GM12878 (cell line): ENCODE results near the gene AOPEP. TPM values are rescaled to one million over a fixed set of nuclear protein-coding genes. Genes with fewer than 3 reads are reported as not detected.

ENCODE experiments used
- ASH2L ChIP-seq: fragments of 300-600, 200-600 bp; sonication (generic); IDR thresholded peaks from 2 replicates; pipeline ENCODE4 v1.6.1; 2017; ENCODE audit warnings: low read depth, mild to moderate bottlenecking, borderline replicate concordance
- BMI1 ChIP-seq: fragments of 450-650 bp; IDR thresholded peaks from 2 replicates; pipeline ENCODE4 v1.6.1; 2016; ENCODE audit warnings: mild to moderate bottlenecking, moderate library complexity, borderline replicate concordance
- FOXK2 ChIP-seq: fragments of 450-650 bp; IDR thresholded peaks from 2 replicates; pipeline ENCODE4 v1.6.1; 2017; ENCODE audit warnings: mild to moderate bottlenecking, moderate library complexity
- IKZF2 ChIP-seq, 2 experiments: fragments of 450-650 bp; IDR thresholded peaks; 2 replicates each; pipeline ENCODE4 v1.6.1; 2017; ENCODE audit warnings: mild to moderate bottlenecking in 2 of 2, moderate library complexity in 2 of 2
- KAT2A ChIP-seq: conservative IDR thresholded peaks from 2 replicates; pipeline ENCODE4 v1.6.1; 2011; ENCODE audit warnings: low read depth, low read length; ENCODE audit not compliant: control insufficient read depth
- NR2C1 ChIP-seq: fragments of 450-650 bp; IDR thresholded peaks from 2 replicates; pipeline ENCODE4 v1.6.1; 2017; ENCODE audit warnings: antibody characterized with exemption, mild to moderate bottlenecking, moderate library complexity
- NR2F1 ChIP-seq: fragments of 450-650 bp; conservative IDR thresholded peaks from 2 replicates; pipeline ENCODE4 v1.6.1; 2017; ENCODE audit warnings: mild to moderate bottlenecking
- RB1 ChIP-seq: fragments of 450-650 bp; formaldehyde crosslinking; IDR thresholded peaks from 2 replicates; pipeline ENCODE4 v1.6.1; 2017; ENCODE audit warnings: mild to moderate bottlenecking, borderline replicate concordance
- USF1 ChIP-seq: IDR thresholded peaks from 2 replicates; pipeline ENCODE4 v1.6.1; 2011; ENCODE audit warnings: borderline replicate concordance, low read depth, mild to moderate bottlenecking, moderate library complexity, mixed read lengths, low read length; ENCODE audit not compliant: insufficient read depth; ENCODE audit errors: extremely low read length
- ZNF384 ChIP-seq: IDR thresholded peaks from 2 replicates; pipeline ENCODE4 v1.6.1; 2012; ENCODE audit warnings: low read depth, mild to moderate bottlenecking, low read length, improper control_type of control experiment, borderline replicate concordance
- ZNF622 ChIP-seq: fragments of 450-650 bp; IDR thresholded peaks from 2 replicates; pipeline ENCODE4 v1.6.1; 2017; ENCODE audit warnings: mild to moderate bottlenecking, inconsistent platforms
- polyA plus RNA-seq, 11 experiments: library from polyadenylated mRNA; depleted of rRNA in 4 of 11; unstranded in 6 of 11; stranded (reverse) in 5 of 11; fragments of >200 nt; fragmentation: Nextera tagmentation in 4 of 11; fragmentation: Illumina TruSeq in 1 of 11; extraction: Ambion mirVana in 4 of 11; extraction: Trizol in 1 of 11; gene quantifications; 1 replicate in 1 of 11; 2 replicates in 10 of 11; pipeline versions ENCODE4 v1.2.1 to v1.2.3, GENCODE V29; 2011 to 2016; ENCODE audit warnings: inconsistent platforms in 2 of 11, missing spikeins in 2 of 11, low read depth in 1 of 11
- total RNA-seq, 4 experiments: library from RNA; depleted of rRNA in 3 of 4; stranded (reverse); fragments of >200 nt in 3 of 4; fragmentation: Illumina TruSeq in 1 of 4; extraction: Trizol in 1 of 4; gene quantifications; 2 replicates each; pipeline versions ENCODE4 v1.2.1 to v1.2.3, GENCODE V29; 2013 to 2021
- TF ChIP-seq, protein P1 (sequence below): fragments of 150-350 bp; IDR thresholded peaks from 2 replicates; pipeline ENCODE4 v1.6.1; 2016; ENCODE audit warnings: low read depth, low read length
- TF ChIP-seq, protein P2 (sequence below): fragments of 450-650 bp; formaldehyde crosslinking; IDR thresholded peaks from 2 replicates; pipeline ENCODE4 v1.4.0; 2020; ENCODE audit warnings: mild to moderate bottlenecking, moderate library complexity
- TF ChIP-seq, protein P3 (sequence below): fragments of 450-650 bp; IDR thresholded peaks from 2 replicates; pipeline ENCODE4 v1.6.1; 2017; ENCODE audit warnings: low read depth, mild to moderate bottlenecking, moderate library complexity
- TF ChIP-seq, protein P4 (sequence below): IDR thresholded peaks from 2 replicates; pipeline ENCODE4 v1.6.1; 2012; ENCODE audit warnings: mild to moderate bottlenecking, low read depth, low read length

The AOPEP gene
- total and polyA plus RNA-seq, 10 of the 15 experiments (the other 5 are each of a cell fraction or from before 2014, with no cell fraction given) = 2.3 to 16.9 (median 10.1) TPM

GRCh38 chr9:95048225-95049087 lies 322.0 kb downstream of the AOPEP start (continued):
- TF ChIP-seq, protein P1, sequence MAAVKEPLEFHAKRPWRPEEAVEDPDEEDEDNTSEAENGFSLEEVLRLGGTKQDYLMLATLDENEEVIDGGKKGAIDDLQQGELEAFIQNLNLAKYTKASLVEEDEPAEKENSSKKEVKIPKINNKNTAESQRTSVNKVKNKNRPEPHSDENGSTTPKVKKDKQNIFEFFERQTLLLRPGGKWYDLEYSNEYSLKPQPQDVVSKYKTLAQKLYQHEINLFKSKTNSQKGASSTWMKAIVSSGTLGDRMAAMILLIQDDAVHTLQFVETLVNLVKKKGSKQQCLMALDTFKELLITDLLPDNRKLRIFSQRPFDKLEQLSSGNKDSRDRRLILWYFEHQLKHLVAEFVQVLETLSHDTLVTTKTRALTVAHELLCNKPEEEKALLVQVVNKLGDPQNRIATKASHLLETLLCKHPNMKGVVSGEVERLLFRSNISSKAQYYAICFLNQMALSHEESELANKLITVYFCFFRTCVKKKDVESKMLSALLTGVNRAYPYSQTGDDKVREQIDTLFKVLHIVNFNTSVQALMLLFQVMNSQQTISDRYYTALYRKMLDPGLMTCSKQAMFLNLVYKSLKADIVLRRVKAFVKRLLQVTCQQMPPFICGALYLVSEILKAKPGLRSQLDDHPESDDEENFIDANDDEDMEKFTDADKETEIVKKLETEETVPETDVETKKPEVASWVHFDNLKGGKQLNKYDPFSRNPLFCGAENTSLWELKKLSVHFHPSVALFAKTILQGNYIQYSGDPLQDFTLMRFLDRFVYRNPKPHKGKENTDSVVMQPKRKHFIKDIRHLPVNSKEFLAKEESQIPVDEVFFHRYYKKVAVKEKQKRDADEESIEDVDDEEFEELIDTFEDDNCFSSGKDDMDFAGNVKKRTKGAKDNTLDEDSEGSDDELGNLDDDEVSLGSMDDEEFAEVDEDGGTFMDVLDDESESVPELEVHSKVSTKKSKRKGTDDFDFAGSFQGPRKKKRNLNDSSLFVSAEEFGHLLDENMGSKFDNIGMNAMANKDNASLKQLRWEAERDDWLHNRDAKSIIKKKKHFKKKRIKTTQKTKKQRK = no peak
- no peak for TF ChIP-seq NR2C1
- TF ChIP-seq, protein P2, sequence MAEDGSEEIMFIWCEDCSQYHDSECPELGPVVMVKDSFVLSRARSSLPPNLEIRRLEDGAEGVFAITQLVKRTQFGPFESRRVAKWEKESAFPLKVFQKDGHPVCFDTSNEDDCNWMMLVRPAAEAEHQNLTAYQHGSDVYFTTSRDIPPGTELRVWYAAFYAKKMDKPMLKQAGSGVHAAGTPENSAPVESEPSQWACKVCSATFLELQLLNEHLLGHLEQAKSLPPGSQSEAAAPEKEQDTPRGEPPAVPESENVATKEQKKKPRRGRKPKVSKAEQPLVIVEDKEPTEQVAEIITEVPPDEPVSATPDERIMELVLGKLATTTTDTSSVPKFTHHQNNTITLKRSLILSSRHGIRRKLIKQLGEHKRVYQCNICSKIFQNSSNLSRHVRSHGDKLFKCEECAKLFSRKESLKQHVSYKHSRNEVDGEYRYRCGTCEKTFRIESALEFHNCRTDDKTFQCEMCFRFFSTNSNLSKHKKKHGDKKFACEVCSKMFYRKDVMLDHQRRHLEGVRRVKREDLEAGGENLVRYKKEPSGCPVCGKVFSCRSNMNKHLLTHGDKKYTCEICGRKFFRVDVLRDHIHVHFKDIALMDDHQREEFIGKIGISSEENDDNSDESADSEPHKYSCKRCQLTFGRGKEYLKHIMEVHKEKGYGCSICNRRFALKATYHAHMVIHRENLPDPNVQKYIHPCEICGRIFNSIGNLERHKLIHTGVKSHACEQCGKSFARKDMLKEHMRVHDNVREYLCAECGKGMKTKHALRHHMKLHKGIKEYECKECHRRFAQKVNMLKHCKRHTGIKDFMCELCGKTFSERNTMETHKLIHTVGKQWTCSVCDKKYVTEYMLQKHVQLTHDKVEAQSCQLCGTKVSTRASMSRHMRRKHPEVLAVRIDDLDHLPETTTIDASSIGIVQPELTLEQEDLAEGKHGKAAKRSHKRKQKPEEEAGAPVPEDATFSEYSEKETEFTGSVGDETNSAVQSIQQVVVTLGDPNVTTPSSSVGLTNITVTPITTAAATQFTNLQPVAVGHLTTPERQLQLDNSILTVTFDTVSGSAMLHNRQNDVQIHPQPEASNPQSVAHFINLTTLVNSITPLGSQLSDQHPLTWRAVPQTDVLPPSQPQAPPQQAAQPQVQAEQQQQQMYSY = no peak
- no peak for TF ChIP-seq ASH2L
- TF ChIP-seq RB1 = peak; percentile 42; the same call in 1 of the 2 replicates
- no peak for TF ChIP-seq USF1
- TF ChIP-seq ZNF622 = no peak
- no peak for TF ChIP-seq ZNF384
- no peak for TF ChIP-seq BMI1
- TF ChIP-seq KAT2A = no peak
- TF ChIP-seq, protein P3, sequence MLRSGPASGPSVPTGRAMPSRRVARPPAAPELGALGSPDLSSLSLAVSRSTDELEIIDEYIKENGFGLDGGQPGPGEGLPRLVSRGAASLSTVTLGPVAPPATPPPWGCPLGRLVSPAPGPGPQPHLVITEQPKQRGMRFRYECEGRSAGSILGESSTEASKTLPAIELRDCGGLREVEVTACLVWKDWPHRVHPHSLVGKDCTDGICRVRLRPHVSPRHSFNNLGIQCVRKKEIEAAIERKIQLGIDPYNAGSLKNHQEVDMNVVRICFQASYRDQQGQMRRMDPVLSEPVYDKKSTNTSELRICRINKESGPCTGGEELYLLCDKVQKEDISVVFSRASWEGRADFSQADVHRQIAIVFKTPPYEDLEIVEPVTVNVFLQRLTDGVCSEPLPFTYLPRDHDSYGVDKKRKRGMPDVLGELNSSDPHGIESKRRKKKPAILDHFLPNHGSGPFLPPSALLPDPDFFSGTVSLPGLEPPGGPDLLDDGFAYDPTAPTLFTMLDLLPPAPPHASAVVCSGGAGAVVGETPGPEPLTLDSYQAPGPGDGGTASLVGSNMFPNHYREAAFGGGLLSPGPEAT = no peak
- no peak for TF ChIP-seq FOXK2
- no peak for TF ChIP-seq NR2F1
- TF ChIP-seq, protein P4, sequence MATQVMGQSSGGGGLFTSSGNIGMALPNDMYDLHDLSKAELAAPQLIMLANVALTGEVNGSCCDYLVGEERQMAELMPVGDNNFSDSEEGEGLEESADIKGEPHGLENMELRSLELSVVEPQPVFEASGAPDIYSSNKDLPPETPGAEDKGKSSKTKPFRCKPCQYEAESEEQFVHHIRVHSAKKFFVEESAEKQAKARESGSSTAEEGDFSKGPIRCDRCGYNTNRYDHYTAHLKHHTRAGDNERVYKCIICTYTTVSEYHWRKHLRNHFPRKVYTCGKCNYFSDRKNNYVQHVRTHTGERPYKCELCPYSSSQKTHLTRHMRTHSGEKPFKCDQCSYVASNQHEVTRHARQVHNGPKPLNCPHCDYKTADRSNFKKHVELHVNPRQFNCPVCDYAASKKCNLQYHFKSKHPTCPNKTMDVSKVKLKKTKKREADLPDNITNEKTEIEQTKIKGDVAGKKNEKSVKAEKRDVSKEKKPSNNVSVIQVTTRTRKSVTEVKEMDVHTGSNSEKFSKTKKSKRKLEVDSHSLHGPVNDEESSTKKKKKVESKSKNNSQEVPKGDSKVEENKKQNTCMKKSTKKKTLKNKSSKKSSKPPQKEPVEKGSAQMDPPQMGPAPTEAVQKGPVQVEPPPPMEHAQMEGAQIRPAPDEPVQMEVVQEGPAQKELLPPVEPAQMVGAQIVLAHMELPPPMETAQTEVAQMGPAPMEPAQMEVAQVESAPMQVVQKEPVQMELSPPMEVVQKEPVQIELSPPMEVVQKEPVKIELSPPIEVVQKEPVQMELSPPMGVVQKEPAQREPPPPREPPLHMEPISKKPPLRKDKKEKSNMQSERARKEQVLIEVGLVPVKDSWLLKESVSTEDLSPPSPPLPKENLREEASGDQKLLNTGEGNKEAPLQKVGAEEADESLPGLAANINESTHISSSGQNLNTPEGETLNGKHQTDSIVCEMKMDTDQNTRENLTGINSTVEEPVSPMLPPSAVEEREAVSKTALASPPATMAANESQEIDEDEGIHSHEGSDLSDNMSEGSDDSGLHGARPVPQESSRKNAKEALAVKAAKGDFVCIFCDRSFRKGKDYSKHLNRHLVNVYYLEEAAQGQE = no peak
- no peak for TF ChIP-seq IKZF2 (IDR thresholded peaks at IDR 0.05)
